Measurements from ENCODE around the gene PTCH2. TPM values are rescaled to one million over a fixed set of nuclear protein-coding genes. Genes with fewer than 3 reads are reported as not detected.

PTCH2 gene
- total RNA-seq, 1 donor from 2014 or later = 0.40 TPM

DNA sequence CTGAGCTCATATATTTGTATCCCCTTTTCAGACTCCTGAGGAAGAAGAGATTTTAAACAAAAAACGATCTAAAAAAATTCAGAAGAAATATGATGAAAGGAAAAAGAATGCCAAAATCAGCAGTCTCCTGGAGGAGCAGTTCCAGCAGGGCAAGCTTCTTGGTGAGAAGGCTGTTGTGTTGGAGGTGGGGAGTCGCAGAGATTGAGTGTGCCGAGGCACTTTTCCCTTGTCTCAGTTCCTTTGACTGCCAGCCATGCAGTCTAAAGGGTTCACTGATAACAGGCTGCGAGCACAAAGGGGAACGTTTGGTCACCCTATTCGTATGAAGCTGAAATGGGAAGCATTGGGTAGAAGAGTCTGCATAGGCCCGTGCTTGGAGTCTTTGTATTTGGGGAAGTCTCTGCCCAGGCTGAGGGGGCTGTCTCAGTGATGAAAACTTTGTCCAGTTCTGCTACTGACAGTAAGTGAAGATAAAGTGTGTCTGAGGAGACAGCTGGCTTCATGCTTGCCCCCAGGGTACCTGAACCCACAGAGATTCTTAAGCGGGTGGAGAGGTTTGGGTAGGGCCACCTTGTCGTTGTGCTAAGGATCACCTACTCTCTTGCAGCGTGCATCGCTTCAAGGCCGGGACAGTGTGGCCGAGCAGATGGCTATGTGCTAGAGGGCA lies 65.0 kb downstream of the PTCH2 start:
- no peak for ATAC-seq

GRCh38 chr1:44777547-44777946 lies 65.5 kb downstream of the PTCH2 start:
- ATAC-seq = no peak

GRCh38 chr1:44776730-44777068 lies 66.4 kb downstream of the PTCH2 start:
- no peak for ATAC-seq

DNA sequence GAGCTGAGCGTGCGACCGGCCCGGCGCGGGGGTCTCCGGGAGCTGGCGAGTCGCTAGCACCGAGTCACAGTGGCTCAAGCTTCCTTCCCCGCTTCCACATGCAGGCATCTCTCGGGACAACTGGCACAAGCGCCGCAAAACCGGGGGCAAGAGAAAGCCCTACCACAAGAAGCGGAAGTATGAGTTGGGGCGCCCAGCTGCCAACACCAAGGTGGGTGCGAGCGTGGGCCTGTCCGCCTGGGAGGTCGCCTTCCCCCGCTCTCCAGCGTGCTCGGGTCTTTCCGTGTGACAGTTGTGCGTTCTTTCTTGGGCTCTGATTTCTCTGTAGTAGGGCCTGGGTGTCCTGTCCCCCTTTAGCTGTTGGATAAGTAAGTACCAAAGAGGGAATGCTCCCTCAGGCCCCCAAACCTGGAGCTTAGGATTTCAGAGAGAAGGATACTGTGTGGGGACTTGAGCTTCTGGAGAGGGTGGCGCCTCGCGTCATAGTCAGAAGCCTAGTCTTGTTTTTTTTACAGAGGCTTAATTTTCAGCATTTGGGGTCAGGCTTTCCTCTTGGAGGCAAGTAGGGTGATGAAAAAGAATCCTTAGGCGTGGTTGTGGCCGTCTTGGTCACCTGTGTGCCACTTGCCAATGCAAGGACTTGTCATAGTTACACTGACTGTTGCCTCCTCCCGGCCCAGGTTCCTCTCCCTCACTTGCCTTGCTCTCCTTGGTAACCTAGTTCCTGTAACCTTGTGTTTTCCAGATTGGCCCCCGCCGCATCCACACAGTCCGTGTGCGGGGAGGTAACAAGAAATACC lies 66.9 kb downstream of the PTCH2 start:
- peak; percentile 68 for ATAC-seq

- ATAC-seq = peak; percentile 85
Observed at GRCh38 chr1:44775078-44775929, 67.7 kb downstream of the PTCH2 start, which contains the start of gene RPS8. RPS8 (plus strand) TSS chr1:44775540; CDS start chr1:44775597, 57 bp downstream.

Other genes starting within 250 kb of the PTCH2 start
- 4.4 TPM for gene TMEM53, start 168.8 kb downstream of the PTCH2 start, total RNA-seq
- not detected for gene ARMH1, start 168.5 kb downstream of the PTCH2 start, total RNA-seq
- gene RNU5D-1, start 112.1 kb downstream of the PTCH2 start, total RNA-seq = not detected
- gene KIF2C, start 103.4 kb downstream of the PTCH2 start, total RNA-seq = 15.2 TPM
- gene RPS8, start 67.7 kb downstream of the PTCH2 start, total RNA-seq = 2,198 TPM
- gene BEST4, start 55.1 kb downstream of the PTCH2 start, total RNA-seq = not detected
- 20.7 TPM for gene PLK3, start 42.9 kb downstream of the PTCH2 start, total RNA-seq
- gene DYNLT4, start 35.9 kb downstream of the PTCH2 start, total RNA-seq = not detected
- 2.4 TPM for gene BTBD19, start 34.7 kb downstream of the PTCH2 start, total RNA-seq
- 22.0 TPM for gene EIF2B3, start 143.3 kb upstream of the PTCH2 start, total RNA-seq
- gene HECTD3, start 168.1 kb upstream of the PTCH2 start, total RNA-seq = 22.6 TPM
- gene UROD, start 169.0 kb upstream of the PTCH2 start, total RNA-seq = 47.5 TPM

All from esophagus mucosa (tissue), 1 donor.